ENCODE measurements around the gene RAPGEF1. TPM values are rescaled to one million over a fixed set of nuclear protein-coding genes. Genes with fewer than 3 reads are reported as not detected.
A peak's percentile ranks its signal among the peaks of the same experiment; 100 is the strongest.

Gene RAPGEF1
- total and polyA plus RNA-seq, 3 donors from 2014 or later: 36.1 to 56.9 (median 55.8) TPM

DNA sequence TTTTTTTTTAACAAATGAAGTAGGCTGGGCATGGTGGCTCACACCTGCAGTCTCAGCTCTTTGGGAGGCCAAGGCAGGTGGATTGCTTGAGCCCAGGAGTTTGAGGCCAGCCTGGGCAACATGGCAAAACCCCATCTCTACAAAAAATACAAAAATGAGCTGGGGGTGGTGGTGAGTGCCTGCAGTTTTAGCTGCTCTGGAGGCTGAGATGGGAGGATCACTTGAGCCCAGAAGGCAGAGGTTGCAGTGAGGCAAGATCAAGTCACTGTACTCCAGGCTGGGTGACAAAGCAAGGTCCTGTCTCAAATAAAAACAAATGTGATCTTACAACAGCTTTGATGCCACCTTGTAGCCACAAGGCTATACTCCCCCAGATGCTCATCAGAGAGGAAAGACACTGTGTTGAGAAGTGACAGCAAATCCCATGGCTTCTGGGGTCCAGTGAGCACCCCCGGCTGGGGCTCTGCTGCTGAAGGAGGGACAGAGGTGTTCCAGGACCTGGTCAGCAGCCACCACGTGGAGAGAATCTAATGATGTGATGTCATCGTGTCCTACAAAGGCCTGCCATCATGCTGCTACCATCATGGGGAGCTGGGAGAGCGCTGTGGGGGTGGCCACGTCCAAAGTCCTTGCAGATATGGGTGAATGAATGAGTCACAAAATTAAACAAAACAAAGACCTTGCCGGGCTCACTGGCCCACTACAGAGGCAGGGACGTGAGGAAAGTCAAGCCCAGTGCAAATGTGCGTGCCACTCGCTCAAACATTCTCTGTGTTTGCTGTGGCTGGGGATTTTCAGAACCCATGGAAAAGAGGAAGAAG, 133.9 kb downstream of the RAPGEF1 start:
- intact Hi-C loops (cut with DNase I; ENCODE audit: low total_unique reads): no loop called here
- Histone ChIP-seq H3K4me3 (no peak overlapping the region), H3K36me3 (ENCODE audit: low read depth, missing control alignments) (no peaks in the 10 kb centered on the region)

GRCh38 chr9:131603711-131604439, 136.0 kb downstream of the RAPGEF1 start:
- WGBS, 2 donors: 86 to 92% methylated on average over 8 to 16 of the region's 16 CpGs
- intact Hi-C loops (cut with DNase I; ENCODE audit: low total_unique reads): no loop called here
- no peak overlapping the region for H3K27ac ChIP-seq

More for the DNA sequence above, 133.9 kb downstream of the RAPGEF1 start:
- Histone ChIP-seq H3K27ac (no peak overlapping the region), H3K9me3 (no peaks in the 10 kb centered on the region), H3K4me1 (peaks cover 47% of the 10 kb centered on the region), H3K27me3 (no peaks in the 10 kb centered on the region)
- DNase-seq: no peak
- WGBS, 2 donors: 89 to 97% methylated on average over 9 of the region's 9 CpGs
- TF ChIP-seq, protein P1, sequence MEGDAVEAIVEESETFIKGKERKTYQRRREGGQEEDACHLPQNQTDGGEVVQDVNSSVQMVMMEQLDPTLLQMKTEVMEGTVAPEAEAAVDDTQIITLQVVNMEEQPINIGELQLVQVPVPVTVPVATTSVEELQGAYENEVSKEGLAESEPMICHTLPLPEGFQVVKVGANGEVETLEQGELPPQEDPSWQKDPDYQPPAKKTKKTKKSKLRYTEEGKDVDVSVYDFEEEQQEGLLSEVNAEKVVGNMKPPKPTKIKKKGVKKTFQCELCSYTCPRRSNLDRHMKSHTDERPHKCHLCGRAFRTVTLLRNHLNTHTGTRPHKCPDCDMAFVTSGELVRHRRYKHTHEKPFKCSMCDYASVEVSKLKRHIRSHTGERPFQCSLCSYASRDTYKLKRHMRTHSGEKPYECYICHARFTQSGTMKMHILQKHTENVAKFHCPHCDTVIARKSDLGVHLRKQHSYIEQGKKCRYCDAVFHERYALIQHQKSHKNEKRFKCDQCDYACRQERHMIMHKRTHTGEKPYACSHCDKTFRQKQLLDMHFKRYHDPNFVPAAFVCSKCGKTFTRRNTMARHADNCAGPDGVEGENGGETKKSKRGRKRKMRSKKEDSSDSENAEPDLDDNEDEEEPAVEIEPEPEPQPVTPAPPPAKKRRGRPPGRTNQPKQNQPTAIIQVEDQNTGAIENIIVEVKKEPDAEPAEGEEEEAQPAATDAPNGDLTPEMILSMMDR (IDR thresholded peaks at IDR 0.05): no peak
- no peak for TF ChIP-seq POLR2A (IDR thresholded peaks at IDR 0.05)

DNA sequence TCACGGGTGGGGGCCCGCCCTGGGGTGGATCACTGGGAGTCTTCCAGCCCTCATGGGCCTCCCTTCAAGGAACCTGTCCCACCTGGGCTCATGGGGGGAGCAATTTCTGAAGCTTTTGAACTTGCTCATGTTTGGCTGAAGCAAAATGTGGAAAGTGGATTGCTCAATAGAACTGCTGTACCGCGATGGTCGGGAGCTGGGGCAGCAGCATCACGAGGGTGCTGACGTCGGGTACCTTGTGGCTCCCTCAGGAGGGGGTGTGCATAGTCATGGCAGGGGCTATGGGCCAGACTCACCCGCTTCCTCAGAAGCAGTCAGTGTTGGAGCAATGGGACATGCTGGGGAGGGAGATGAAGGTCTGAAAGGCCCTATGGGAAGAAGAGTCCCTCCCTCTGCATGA, 136.7 kb downstream of the RAPGEF1 start:
- no peak for DNase-seq
- H3K27me3 ChIP-seq: no peaks in the 10 kb centered on the region
- peaks cover 22% of the 10 kb centered on the region for H3K4me1 ChIP-seq
- intact Hi-C loops (cut with DNase I; ENCODE audit: low total_unique reads): no loop called here
- TF ChIP-seq, protein P1 (IDR thresholded peaks at IDR 0.05): no peak
- no peak for TF ChIP-seq POLR2A (IDR thresholded peaks at IDR 0.05)
- no peak overlapping the region for H3K27ac ChIP-seq
- no peaks in the 10 kb centered on the region for H3K36me3 ChIP-seq (ENCODE audit: low read depth, missing control alignments)
- WGBS, 2 donors: 91 to 94% methylated on average over 9 of the region's 9 CpGs
- H3K4me3 ChIP-seq: no peak overlapping the region
- H3K9me3 ChIP-seq: no peaks in the 10 kb centered on the region

More at GRCh38 chr9:131603711-131604439, 136.0 kb downstream of the RAPGEF1 start:
- H3K4me1 ChIP-seq: peaks cover 29% of the 10 kb centered on the region
- no peaks in the 10 kb centered on the region for H3K36me3 ChIP-seq (ENCODE audit: low read depth, missing control alignments)
- no peaks in the 10 kb centered on the region for H3K9me3 ChIP-seq
- no peaks in the 10 kb centered on the region for H3K27me3 ChIP-seq
- no peak for TF ChIP-seq POLR2A (IDR thresholded peaks at IDR 0.05)
- TF ChIP-seq, protein P1 (IDR thresholded peaks at IDR 0.05): no peak
- DNase-seq: peak; percentile 34
- H3K4me3 ChIP-seq: no peak overlapping the region

GRCh38 chr9:131601683-131602181, 138.1 kb downstream of the RAPGEF1 start:
- Histone ChIP-seq H3K9me3 (no peaks in the 10 kb centered on the region), H3K4me1 (peaks cover 17% of the 10 kb centered on the region), H3K27me3 (no peaks in the 10 kb centered on the region), H3K36me3 (ENCODE audit: low read depth, missing control alignments) (no peaks in the 10 kb centered on the region), H3K4me3 (no peak overlapping the region), H3K27ac (peak overlapping the region in 1 of 2 donors; percentile 15)
- intact Hi-C loops (cut with DNase I; ENCODE audit: low total_unique reads): no loop called here
- peak; percentile 69 for DNase-seq
- whole genome bisulfite sequencing, 2 donors: 65 to 71% methylated on average over 14 of the region's 14 CpGs
- TF ChIP-seq, protein P1 (IDR thresholded peaks at IDR 0.05): no peak
- TF ChIP-seq POLR2A (IDR thresholded peaks at IDR 0.05): no peak

Data from testis (tissue), 3 donors.